ENCODE results near the gene GMDS.

GRCh38 chr6:1715336-1715735 is 530.1 kb downstream of the GMDS start:
- TF ChIP-seq TAF1 (IDR thresholded peaks at IDR 0.05; ENCODE audit: low read depth, low read length) (no peak), TBP (IDR thresholded peaks at IDR 0.05; ENCODE audit: low read depth, low read length) (no peak), EZH2 (IDR thresholded peaks at IDR 0.05; ENCODE audit: low read depth, low read length, severe bottlenecking) (no peak), ATF3 (IDR thresholded peaks at IDR 0.05; ENCODE audit: insufficient read depth, low read depth, low read length) (no peak), CTCF (IDR thresholded peaks at IDR 0.05; ENCODE audit: control extremely low read depth in 1 of 3, insufficient read depth in 1 of 3, low read depth in 1 of 3, low read length in 3 of 3) (no peak), GABPA (IDR thresholded peaks at IDR 0.05; ENCODE audit: borderline replicate concordance, insufficient read depth, low read length) (no peak), CREB1 (IDR thresholded peaks at IDR 0.05) (no peak)
